Measurements from ENCODE around the gene ANKRD60.

GRCh38 chr20:58202044-58202443, 26.4 kb downstream of the ANKRD60 start:
- no peak for TF ChIP-seq CTCF (IDR thresholded peaks at IDR 0.05)
- no peak for TF ChIP-seq POLR2A (IDR thresholded peaks at IDR 0.05)
